Erythroblast (primary cell): ENCODE measurements around the gene TBC1D8.

Experiments used
- GATA1 ChIP-seq: IDR thresholded peaks from 2 replicates; pipeline ENCODE4 v1.6.1; 2011; ENCODE audit warnings: low read depth, mild to moderate bottlenecking, control low read depth, low read length, moderate library complexity
- POLR2A ChIP-seq: IDR thresholded peaks from 2 replicates; pipeline ENCODE4 v1.6.1; 2011; ENCODE audit warnings: mild to moderate bottlenecking, low read length

DNA sequence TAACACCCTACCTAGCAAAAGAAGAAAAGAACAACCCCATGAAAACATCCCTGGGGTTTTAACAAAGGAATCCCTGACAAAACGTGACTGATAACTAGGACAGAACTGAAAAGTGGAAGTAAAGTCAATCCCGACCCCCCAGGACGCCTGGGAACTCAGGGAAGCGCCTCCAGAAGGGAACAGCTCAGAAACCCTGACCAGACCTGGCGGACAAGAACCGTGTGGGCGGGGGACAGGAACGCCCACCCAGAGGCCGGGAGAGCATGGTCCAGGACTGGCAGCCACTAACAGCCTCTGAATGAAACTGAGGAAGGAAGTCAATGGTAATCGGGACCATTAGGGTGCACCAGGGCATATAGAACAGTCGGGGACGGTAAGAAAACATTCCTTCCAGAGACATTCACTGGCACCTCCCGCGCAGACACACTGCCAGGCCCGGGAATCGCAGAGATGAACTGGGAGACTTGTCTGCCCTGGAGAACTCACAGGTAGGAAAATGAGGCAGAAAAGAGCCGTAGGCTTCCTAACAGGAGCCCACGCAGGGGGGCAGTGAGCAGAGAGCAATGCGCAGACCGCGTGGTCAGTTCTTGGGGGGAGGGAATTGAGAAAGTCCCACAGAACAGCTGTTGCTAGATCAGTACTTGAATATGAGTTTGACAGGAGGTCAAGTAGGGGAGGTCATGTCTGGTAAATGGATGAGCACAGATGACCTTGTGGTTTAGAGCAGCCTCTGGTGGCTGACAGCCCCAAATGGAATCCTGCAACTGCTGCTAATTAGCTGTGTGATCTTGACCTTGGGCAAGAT lies 1.3 kb upstream of the TBC1D8 start:
- TF ChIP-seq POLR2A (no peak), GATA1 (no peak)
